SU-DHL-6 (cell line): ENCODE results near the gene SLC32A1.

ENCODE experiments used
- H2AFZ ChIP-seq: fragments of 200-600 bp; sonication (generic); 2 replicates; pipeline ENCODE4 v1.6.1; 2014; ENCODE audit warnings: low read depth, mild to moderate bottlenecking, moderate library complexity, mixed read lengths, antibody characterized with exemption, low read length; ENCODE audit not compliant: severe bottlenecking
- H3F3A ChIP-seq: fragments of 200-600 bp; shearing (Covaris generic); 2 replicates; pipeline ENCODE4 v1.6.0; 2016; ENCODE audit warnings: antibody characterized with exemption, mild to moderate bottlenecking; ENCODE audit not compliant: insufficient read depth
- H3K27ac ChIP-seq: fragments of 200-600 bp; sonication (generic); 2 replicates; pipeline ENCODE4 v1.5.1; 2016; ENCODE audit warnings: low read depth, mild to moderate bottlenecking, low read length, moderate library complexity, mixed read lengths
- H3K27me3 ChIP-seq: fragments of 200-600 bp; sonication (generic), shearing (Covaris generic); 2 replicates; pipeline ENCODE4 v1.6.0; 2014; ENCODE audit warnings: mild to moderate bottlenecking, low read length
- H3K36me3 ChIP-seq: fragments of 200-600 bp; sonication (generic); 2 replicates; pipeline ENCODE4 v1.6.1; 2014; ENCODE audit warnings: mild to moderate bottlenecking, low read length, mixed read lengths
- H3K4me2 ChIP-seq: fragments of 300-600, 200-600 bp; shearing (Covaris generic), sonication (generic); 2 replicates; pipeline ENCODE4 v1.6.0; 2014; ENCODE audit warnings: low read length, low read depth, mild to moderate bottlenecking; ENCODE audit not compliant: poor library complexity, severe bottlenecking
- H3K4me3 ChIP-seq: fragments of 200-600 bp; sonication (generic); 2 replicates; pipeline ENCODE4 v1.5.1; 2014; ENCODE audit warnings: antibody characterized with exemption, low read length, mild to moderate bottlenecking, mixed read lengths; ENCODE audit not compliant: insufficient read depth, poor library complexity, severe bottlenecking
- H3K79me2 ChIP-seq: fragments of 200-600 bp; sonication (generic); 2 replicates; pipeline ENCODE4 v1.6.1; 2014; ENCODE audit warnings: mild to moderate bottlenecking, low read length, moderate library complexity; ENCODE audit not compliant: insufficient read depth
- H3K9ac ChIP-seq: fragments of 200-600 bp; sonication (generic); 2 replicates; pipeline ENCODE4 v1.7.0; 2014; ENCODE audit warnings: mild to moderate bottlenecking, low read length
- H3K9me2 ChIP-seq: fragments of 200-600 bp; sonication (generic); replicated peaks from 2 replicates; pipeline ENCODE4 v1.6.1; 2014; ENCODE audit warnings: low read length; ENCODE audit not compliant: insufficient read depth
- H3K9me3 ChIP-seq: fragments of 200-600 bp; sonication (generic); 2 replicates; pipeline ENCODE4 v1.6.1; 2014; ENCODE audit warnings: low read length, mixed read lengths; ENCODE audit not compliant: insufficient read depth
- H4K20me1 ChIP-seq: fragments of 200-600 bp; sonication (generic); 2 replicates; pipeline ENCODE4 v1.6.1; 2014; ENCODE audit warnings: low read depth, mild to moderate bottlenecking, antibody characterized with exemption, low read length, moderate library complexity, mixed read lengths
- CTCF ChIP-seq: fragments of 200-600 bp; sonication (generic); IDR thresholded peaks from one replicate; pipeline ENCODE4 v1.5.1; 2017; ENCODE audit warnings: antibody characterized with exemption, mild to moderate bottlenecking, low read length, moderate library complexity; ENCODE audit not compliant: insufficient read depth, poor library complexity, severe bottlenecking
- EZH2phosphoT487 ChIP-seq: fragments of 200-600 bp; sonication (generic), shearing (Covaris generic); conservative IDR thresholded peaks from 2 replicates; pipeline ENCODE4 v1.6.1; 2018; ENCODE audit warnings: mild to moderate bottlenecking, antibody characterized with exemption, low read length, moderate library complexity, mixed read lengths

Gene SLC32A1

GRCh38 chr20:38766071-38766470, 41.8 kb downstream of the SLC32A1 start:
- no peak for TF ChIP-seq EZH2phosphoT487
- no peak for TF ChIP-seq CTCF
- no peaks in the 10 kb centered on the region for H3K9me3 ChIP-seq
- H3K79me2 ChIP-seq: no peaks in the 10 kb centered on the region
- no peaks in the 10 kb centered on the region for H3K36me3 ChIP-seq
- no peak overlapping the region for H3K27ac ChIP-seq
- no peaks in the 10 kb centered on the region for H4K20me1 ChIP-seq
- no peak overlapping the region for H2AFZ ChIP-seq
- no peaks in the 10 kb centered on the region for H3K9me2 ChIP-seq
- H3K4me3 ChIP-seq: no peak overlapping the region
- no peak overlapping the region for H3K4me2 ChIP-seq
- H3K9ac ChIP-seq: no peak overlapping the region
- no peaks in the 10 kb centered on the region for H3F3A ChIP-seq
- no peaks in the 10 kb centered on the region for H3K27me3 ChIP-seq

- H3K9me3 ChIP-seq: no peaks in the 10 kb centered on the region
- no peak overlapping the region for H3K27ac ChIP-seq
- H3F3A ChIP-seq: no peaks in the 10 kb centered on the region
- H2AFZ ChIP-seq: no peak overlapping the region
- H3K4me2 ChIP-seq: no peak overlapping the region
- no peaks in the 10 kb centered on the region for H3K79me2 ChIP-seq
- H3K27me3 ChIP-seq: no peaks in the 10 kb centered on the region
- no peak for TF ChIP-seq EZH2phosphoT487
- TF ChIP-seq CTCF: no peak
- no peak overlapping the region for H3K9ac ChIP-seq
- no peaks in the 10 kb centered on the region for H3K9me2 ChIP-seq
- H4K20me1 ChIP-seq: no peaks in the 10 kb centered on the region
- H3K4me3 ChIP-seq: no peak overlapping the region
- H3K36me3 ChIP-seq: peaks cover 11% of the 10 kb centered on the region
Observed at GRCh38 chr20:38769376-38770295, 45.4 kb downstream of the SLC32A1 start.

- no peaks in the 10 kb centered on the region for H3F3A ChIP-seq
- no peaks in the 10 kb centered on the region for H4K20me1 ChIP-seq
- H3K9ac ChIP-seq: no peak overlapping the region
- no peak overlapping the region for H3K4me3 ChIP-seq
- TF ChIP-seq CTCF (no peak), EZH2phosphoT487 (no peak)
- no peaks in the 10 kb centered on the region for H3K9me3 ChIP-seq
- H3K27ac ChIP-seq: no peak overlapping the region
- H3K79me2 ChIP-seq: no peaks in the 10 kb centered on the region
- H3K36me3 ChIP-seq: peaks cover 11% of the 10 kb centered on the region
- H3K9me2 ChIP-seq: no peaks in the 10 kb centered on the region
- no peak overlapping the region for H3K4me2 ChIP-seq
- no peaks in the 10 kb centered on the region for H3K27me3 ChIP-seq
- H2AFZ ChIP-seq: no peak overlapping the region
Observed at GRCh38 chr20:38770546-38770945, 46.3 kb downstream of the SLC32A1 start.
